ENCODE data around the gene CD96.
"Not testable (repeated sequence)": the region's sequence is repeated elsewhere in the genome, so short reads cannot be mapped to it uniquely, and the experiment has no call there.

Gene CD96, protein sequence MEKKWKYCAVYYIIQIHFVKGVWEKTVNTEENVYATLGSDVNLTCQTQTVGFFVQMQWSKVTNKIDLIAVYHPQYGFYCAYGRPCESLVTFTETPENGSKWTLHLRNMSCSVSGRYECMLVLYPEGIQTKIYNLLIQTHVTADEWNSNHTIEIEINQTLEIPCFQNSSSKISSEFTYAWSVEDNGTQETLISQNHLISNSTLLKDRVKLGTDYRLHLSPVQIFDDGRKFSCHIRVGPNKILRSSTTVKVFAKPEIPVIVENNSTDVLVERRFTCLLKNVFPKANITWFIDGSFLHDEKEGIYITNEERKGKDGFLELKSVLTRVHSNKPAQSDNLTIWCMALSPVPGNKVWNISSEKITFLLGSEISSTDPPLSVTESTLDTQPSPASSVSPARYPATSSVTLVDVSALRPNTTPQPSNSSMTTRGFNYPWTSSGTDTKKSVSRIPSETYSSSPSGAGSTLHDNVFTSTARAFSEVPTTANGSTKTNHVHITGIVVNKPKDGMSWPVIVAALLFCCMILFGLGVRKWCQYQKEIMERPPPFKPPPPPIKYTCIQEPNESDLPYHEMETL

DNA sequence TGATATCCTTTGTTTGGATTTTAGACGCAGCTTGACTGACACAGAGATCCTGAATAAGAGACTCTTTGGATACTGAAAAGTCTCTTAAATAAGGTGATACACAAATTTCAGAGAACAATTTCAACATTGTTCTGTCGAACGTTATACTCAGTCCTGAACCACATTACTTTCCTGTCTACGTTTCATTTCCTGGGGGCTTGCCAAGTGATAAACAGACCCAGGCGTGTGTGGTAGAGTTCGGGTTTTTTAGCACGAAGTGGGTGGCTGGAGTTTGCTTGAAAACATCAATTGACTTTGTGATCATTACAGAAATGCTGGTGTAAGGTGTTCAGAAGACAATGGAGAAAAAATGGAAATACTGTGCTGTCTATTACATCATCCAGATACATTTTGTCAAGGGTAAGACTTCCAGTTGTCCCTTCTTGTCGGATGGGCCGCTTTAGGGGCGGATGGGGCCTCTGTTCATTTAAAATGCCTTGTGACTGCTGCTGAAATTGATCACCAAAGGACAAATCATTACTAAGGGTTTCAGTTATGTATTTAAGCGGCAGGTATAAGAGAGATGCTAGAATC lies at the start of gene CD96:
TSS of gene CD96 (plus strand) at position 287 of the 573 bp plus-strand sequence. CDS start at position 339, 52 bp downstream.
- no peak for DNase-seq

DNA sequence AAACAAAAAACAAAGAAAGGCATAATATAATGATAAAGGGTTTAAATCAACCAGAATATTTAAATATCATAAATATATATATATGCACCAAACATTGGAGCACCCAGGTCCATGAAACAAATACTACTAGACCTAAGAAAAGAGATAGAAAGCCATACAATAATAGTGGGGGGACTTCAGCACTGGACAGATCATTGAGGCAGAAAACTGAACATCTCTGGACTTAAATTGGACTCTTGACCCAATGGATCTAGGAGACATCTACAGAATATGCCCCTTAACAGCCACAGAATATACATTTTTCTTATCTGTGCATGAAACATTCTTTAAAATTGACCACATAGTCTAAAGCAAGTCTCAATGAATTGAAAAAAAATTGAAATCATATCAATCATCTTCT lies 48.7 kb upstream of the CD96 start:
- DNase-seq, result no peak

DNA sequence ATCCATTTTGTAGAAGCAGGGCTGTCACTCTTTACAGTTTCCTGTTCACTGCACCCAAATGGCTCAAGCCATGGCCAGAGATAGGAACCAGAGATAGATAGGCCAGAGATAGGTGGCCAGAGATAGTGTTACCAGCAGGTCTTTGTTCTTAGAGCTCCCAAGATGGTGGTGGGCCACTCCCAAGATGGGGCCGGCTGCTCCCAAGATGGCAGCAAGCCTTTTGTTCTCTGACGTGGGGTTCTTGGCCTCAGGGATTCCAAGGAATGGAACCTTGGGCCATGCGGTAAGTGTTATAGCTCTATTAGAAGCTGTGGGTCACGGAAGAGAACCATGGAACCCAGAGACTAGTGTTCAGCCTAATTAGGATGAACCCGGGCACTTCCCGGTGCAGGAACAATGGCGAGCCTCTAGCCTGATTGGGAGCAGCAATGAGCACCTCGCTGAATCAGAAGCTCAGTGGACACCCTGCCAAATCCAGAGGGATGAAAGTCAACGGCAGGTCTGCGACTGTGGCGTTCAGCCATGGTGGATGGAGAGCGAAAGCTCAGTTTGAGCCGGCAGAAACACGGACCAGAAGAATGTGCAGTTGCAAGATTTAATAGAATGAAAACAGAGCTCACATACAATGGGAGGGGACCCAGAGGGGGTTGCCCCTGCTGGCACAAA lies 45.0 kb upstream of the CD96 start:
- no peak for DNase-seq

DNA sequence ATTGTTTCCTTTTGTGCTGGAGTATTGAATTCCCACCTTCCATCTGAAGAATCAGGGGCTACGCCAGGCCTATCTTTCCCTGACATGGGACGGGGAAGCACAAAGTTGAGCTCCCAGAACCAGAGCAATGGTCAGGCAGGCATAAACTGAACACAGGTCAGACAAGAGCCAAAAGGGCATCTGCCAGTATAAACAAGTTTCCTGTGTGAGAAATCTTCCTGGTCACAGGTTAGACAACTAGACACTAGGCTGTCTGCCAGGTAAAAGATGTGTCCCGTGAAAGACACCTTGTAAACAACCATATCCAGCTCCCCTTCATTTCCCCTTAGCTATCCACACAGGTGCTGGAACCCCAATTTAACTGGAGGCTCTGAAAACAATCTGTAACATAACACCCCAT lies 44.0 kb upstream of the CD96 start:
- no peak for DNase-seq

DNA sequence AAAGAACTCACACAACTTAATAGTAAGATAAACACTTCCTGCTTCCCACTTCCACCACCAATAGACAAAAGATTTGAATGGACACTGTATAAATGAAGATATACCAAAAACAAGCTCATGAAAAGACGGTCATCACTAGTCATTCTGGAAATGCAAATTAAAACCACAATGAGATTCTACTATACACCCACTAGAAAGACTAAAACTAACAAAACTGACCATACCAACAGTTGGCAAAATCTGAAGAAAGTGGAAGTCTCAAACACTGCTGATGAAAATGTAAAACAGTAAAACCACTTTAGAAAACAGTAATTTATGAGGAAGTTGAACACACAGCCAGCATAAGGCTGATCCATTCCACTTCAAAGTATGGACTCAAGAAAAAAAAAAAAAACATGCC lies 35.6 kb upstream of the CD96 start:
- no peak for DNase-seq

DNA sequence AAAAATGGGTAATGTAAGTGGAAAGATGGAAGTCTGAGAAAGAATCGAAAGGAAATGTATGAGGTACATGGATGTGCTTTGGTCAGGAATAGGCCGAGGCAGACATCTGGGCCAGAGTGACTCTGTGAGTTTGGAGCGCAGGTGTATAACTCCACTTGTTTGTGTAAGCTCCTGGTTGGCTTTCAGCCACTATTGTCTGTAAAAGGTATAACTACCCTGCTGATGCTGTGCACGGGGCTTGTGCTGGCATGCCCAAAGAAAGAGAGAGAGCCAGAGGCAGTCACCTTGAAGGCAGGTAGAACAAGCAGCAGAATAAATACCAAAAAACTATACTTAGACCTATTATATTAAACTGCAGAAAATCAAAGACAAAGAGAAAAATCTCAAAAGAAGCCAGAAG lies 32.7 kb upstream of the CD96 start:
- DNase-seq, result no peak

DNA sequence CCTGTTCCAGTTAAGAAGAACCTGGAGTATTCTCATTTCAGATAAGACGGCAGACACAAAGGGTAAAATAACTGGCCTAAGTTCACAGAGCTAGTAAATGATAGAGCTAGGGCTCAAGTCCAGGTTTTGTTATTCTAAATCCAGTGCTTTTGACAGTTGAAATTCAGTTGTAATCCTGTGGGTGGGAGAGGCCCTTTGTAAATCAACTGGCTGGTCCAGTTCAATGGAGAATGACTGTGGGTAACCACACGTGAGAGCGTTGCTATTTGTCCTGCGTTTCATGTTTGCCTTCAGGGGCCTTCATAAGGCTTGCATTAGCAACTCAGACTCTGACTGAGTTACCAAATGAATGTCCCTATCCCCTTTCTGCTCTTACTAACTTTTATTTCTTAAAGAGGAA lies 24.2 kb upstream of the CD96 start:
- no peak for DNase-seq

DNA sequence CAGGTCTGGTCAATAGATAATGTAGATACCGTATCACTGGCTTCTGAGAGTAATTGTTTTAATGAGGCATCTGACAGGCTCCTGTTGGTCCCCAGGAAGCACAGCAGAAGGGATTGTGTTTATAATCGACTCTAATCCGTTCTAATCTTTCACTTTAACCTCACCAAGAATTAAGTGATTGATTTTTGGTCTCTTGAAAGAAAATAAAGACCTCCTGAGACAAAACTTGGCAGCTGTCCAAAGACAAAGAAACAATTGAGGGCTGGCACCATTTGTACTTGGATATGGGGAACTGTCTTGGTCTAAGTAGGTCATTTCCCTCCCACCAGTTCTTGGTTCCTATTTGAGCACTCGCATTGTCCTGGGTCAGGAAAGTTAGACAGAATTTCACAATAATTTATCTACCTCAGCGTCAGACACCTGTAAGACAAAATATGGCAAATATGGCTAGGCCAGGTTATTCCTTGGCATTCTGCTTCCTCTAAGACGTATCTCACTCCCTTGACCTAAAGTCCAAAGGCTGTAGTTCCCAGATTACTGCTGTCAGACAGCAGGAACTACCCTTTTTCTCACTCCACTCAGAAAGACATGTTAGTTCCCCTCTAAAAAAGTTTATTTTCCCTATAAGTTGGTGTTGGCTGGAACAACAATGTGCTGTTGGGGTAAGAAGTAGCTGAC lies 22.7 kb upstream of the CD96 start:
- DNase-seq, result no peak

DNA sequence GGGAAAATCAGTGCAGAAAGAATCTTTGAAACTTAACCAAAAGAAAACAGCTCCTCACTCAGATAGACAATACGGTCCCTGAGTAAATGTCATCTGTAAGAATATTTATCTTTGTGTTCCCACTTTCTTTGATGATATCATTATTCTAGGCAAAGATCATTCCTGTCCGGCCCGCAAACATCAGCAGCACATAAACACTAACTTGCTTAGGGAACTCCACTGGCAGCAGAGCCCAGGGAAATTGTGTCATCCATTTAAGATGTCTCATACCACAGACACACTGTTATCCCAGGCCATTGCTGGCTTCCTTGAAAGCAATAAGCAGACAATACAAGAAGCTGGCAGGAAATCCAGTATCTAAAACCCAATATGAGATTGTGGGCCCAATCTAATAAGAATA lies 20.1 kb upstream of the CD96 start:
- DNase-seq, result no peak

DNA sequence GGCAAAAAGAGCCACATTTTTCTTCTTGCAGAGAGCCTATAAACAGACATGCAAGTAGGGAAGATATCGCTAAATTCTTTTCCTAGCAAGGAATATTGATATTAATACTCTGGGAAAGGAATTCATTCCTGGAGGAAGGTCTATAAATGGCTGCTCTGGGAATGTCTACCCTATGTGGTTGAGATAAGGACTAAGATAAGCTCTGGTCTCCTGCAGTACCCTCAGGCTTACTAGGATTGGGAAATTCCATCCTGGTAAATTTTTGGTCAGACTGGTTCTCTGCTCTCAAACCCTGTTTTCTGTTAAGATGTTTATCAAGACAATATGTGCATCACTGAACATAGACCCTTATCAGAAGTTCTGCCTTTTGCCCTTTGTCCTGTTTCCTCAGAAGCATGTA lies 17.5 kb upstream of the CD96 start:
- DNase-seq, result not testable (repeated sequence)

DNA sequence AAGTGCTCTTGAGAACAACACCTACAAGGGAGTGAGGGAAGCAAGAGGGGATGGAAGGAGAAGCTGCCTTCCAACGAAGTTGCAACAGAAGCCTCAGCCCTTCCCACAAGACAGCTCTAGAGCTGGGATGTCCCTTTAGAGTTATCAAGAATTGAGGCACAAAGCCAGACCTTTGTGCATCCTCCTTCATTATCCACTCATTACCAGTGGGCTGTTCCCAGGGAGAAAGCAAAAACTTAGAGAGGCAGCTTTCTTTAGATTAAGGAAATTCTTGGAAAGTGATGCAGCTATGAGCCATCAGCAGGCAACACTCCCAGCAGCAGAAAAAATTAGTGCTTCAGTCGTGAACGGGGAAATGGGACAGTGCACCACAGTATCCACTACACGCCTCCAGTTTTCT lies 10.6 kb upstream of the CD96 start:
- no peak for DNase-seq

DNA sequence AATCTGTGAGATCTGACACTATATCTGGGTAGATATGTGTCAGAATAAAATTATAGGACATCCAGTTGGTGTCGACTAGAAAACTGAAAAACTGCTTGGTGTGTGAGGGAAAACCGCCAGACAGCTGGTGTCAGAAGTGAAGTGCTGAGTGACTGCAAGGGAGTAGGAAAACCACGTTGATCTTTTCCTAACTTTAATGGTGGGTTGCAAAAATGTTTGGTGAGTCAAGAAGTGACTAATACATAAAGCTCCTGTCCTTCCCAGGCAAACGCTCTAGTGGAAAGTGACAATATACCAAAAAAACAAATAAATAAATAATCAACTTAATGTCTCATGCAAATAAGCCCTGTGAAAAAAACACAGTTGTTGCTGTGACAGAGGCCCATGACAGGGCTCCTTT lies 7.3 kb upstream of the CD96 start:
- no peak for DNase-seq

DNA sequence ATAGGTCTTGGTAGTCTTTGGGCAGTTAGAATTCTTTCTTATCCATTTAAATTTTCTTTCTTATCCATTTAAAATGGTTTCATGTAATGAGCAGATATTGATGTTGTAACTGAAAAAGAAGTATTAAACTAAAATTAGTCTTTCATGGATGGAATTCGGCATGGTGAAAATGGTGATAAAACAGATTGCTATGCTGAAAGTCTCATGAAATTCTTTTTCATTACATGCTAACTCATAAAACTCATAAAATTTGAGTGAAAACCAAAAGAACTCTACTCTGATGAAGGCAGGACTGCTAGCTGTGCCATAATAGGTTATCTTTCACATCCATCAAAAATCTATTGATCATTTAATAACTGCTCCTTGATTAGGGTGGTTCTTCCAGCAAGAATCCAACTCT lies 3.9 kb upstream of the CD96 start:
- DNase-seq, result no peak

DNA sequence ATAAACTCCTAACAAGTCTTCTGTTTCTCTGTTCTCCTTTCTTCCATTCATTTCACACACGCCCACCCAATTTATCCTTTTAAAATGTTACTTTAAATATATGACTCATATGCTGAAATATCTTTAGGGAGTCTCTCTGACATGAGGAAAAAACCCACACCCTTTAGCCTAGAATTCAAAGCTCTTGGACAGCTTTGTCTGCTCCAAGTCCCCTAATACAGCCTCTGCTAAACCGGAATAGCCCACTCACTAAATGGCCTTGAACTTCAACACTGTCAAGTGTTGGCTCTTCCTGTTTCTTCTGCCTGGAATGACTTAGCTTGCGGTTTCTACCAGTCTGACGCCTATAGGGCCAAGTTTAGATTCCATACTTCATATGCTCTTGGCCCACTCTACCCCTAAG lies 3.3 kb upstream of the CD96 start:
- DNase-seq, result no peak

DNA sequence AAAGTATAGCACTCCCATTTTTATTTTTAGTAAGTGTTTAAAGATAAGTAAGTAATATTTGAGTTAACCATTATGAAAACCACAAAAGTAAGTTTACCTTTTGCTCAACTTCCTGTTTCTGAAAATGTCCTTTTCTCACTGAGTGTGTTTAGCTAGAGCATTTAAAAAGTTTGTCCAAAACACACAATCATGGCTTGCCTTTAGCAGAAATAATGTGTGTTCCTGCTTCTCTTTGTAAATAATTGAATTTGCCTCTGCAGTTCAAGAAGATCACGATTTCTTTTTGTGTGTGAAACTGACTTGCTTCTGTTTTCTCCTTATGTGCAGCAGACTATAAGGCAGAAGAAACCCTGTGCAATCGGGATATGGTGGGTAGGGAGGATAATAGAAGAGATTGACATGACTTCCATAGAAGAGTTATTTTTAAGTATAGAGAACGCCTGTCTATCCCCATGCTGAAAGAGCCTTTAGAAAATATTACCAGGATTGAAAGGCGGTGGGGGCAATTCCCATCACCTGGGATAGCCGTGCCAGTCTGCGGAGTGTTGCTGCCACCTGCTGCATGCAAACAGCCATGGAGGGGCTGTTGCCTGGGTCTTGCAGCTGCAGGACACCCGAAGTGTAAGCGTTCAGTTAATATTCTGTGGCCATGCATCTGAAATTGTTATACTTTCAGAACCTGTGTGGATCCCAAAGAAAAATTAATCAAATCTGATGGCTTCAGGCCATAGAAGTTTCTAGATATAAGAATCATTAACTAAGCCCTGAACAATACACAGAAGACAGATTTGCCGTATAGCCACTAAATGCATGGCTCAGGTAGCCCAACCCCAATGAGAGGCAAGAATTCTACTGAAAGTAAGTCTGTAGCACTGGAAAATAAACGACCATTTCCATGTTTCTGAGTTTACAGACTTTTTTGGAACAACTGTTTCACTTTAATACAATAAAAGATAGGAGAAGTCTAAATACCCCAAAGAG lies 2.4 kb upstream of the CD96 start:
- peak in 47 of 56 donors; percentile 0 to 78 (median 16) for DNase-seq

DNA sequence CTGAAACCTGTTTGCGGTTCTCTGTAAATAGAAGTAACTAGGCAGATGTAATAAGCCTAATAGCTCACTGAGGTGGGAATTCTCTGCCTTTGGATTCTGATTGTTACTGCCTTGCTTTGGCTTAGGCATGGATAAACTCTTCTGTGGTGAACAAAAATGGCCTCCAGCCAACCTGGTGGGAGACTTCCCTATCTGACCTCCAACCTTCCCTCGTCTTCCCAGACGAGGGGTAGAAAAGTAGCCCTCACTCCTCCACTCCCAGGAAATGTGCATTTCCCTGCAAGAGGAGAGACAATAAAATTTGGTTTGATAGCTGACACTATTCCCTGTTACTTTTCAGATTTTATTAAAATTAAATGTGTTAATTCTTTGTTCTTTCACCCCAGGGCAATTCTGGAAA lies 606 bp upstream of the CD96 start:
- no peak for DNase-seq

DNA sequence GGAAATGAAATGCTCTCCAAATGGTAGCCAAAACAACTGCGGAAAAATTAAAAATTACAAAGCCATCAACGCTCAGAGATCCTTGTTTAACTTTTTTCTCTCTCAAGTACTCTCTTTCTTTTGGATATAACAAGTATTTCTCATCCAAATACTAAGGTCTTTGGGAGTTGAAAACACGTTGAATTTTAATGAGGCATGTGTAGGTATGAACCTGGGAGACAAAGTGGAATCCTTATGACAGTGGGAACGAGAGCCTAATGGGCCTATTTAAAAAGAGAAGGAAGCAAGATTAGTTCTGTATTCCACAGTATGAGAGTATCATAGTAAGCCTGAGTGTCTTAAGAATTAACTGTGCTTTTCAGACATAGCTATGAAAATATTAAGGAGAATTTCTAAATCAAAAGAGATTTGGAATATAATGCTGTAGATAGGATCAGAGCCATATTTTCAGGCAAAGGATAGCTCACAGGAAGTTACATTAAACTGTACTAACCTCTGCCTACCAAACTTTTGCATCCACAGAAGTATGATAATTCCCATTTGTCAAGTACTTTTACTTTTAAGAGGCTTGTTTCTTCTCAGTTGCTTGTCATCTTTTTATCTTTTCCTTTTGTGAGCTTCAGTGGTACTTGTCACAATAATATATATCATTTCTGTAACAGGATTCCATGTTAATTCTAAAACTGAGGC lies 759 bp downstream of the CD96 start:
- no peak for DNase-seq

DNA sequence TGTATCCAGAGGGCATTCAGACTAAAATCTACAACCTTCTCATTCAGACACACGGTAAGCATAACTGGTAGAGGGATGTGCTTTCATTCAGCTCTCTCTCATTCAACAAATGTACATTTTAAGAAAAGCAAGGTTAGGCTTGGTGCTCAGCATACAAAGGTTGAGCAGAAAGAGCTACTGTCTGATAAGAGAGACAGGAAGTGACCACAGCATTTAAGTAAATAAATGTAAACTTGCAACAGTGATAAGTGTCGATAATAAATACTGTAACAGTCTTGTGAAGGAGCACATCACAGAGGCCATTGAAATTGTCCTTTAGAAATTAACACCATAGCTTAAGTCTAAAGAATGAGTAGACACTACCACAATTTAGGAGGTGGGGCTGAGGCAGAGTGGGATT lies 3.4 kb downstream of the CD96 start:
- DNase-seq, result no peak

DNA sequence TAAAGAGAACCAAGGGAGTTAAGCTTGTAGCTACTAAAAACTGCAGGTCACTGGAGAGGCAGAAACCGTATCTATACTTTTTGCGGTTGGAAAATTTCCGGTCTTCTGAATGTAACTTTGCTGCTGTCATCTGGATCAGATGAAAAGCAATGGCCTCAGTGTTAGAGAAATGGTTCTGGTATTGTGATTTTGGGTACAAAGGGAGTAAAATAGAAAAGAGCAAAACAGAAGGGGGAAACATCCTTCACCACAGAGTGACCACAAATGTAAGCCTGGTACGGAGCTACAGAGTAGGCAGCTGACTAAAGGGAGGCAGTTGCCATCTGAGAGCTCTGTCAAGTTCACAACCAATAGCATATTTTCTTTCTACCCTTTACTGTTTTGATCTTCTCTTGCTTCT lies 5.6 kb downstream of the CD96 start:
- DNase-seq, result no peak

DNA sequence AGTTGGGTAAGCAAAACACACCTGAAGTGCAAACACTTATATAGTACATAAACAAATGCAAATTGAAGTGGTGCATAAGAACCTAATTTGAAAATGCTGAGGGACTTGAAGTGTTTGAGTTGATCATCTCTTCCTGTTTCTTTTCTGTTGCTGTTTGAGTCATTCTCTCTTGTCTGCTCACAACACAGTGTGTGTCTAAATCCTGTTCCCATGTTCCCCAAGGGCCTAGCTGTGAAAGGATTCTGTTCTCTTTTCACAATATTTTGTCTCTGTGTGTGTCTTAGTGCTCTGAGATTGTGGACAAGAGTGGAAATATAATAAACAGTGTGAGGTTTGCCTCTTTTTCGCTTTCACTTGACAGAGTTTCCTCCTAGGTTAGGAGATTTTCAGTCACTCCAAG lies 6.1 kb downstream of the CD96 start:
- DNase-seq, result no peak
